Activated CD4-positive, alpha-beta memory T cell treated with anti-CD3 and anti-CD28 coated beads for 36 hours (primary cell): ENCODE results near the gene ZNF627. TPM values are rescaled to one million over a fixed set of nuclear protein-coding genes. Genes with fewer than 3 reads are reported as not detected.

Experiments
- CTCF ChIA-PET: fragments of 350-600 bp; sonication (Branson Sonifier 250); formaldehyde crosslinking; loops from one replicate; lab custom pipeline; 2021; ENCODE audit warnings: antibody characterized with exemption, inconsistent platforms; lab: Charles Lee
- POLR2A ChIA-PET: fragments of 350-600 bp; sonication (Branson Sonifier 250); formaldehyde crosslinking; loops from one replicate; lab custom pipeline; 2021; ENCODE audit warnings: antibody characterized with exemption; lab: Charles Lee
- DNase-seq: peaks from one replicate; pipeline ENCODE4 v3.0.0-alpha.2; 2020
- H3K27ac Mint-ChIP-seq: one replicate; pipeline ENCODE4 v1.8.0; 2021; ENCODE audit warnings: mixed read lengths
- H3K27me3 Mint-ChIP-seq: one replicate; pipeline ENCODE4 v1.8.0; 2021; ENCODE audit warnings: mixed read lengths
- H3K36me3 Mint-ChIP-seq: one replicate; pipeline ENCODE4 v1.8.0; 2021; ENCODE audit warnings: mixed read lengths
- H3K4me1 Mint-ChIP-seq: one replicate; pipeline ENCODE4 v1.8.0; 2021; ENCODE audit warnings: low read depth, mixed read lengths
- H3K4me3 Mint-ChIP-seq: one replicate; pipeline ENCODE4 v1.8.0; 2021; ENCODE audit warnings: mild to moderate bottlenecking, mixed read lengths
- H3K9me3 Mint-ChIP-seq: one replicate; pipeline ENCODE4 v1.8.0; 2021; ENCODE audit warnings: mixed read lengths
- intact Hi-C: fragments of 100-400 bp; cut with micrococcal nuclease; formaldehyde crosslinking; loops from one replicate; pipeline ENCODE4 v1.15.1; 2023
- total RNA-seq, 2 experiments: library from RNA; stranded (reverse); gene quantifications; one replicate each; pipeline ENCODE4 v1.2.3, GENCODE V29; 2021

ZNF627 gene
- total RNA-seq, 2 experiments from 2014 or later = 6.6 to 7.0 TPM

GRCh38 chr19:11639245-11639601 is 41.9 kb downstream of the ZNF627 start:
- H3K4me3 Mint-ChIP-seq = no peak overlapping the region
- no peak overlapping the region for H3K27ac Mint-ChIP-seq
- no peaks in the 10 kb centered on the region for H3K36me3 Mint-ChIP-seq
- no peak for DNase-seq
- peaks cover 4% of the 10 kb centered on the region for H3K9me3 Mint-ChIP-seq
- ChIA-PET CTCF (interaction anchor here (1.0 kb wide), 1 partner anchor 159 kb away, joined by 3 read pairs; no protein-coding TSS in a partner anchor), POLR2A (no interaction called here)
- peaks cover 4% of the 10 kb centered on the region for H3K4me1 Mint-ChIP-seq
- intact Hi-C loops = no loop called here
- peaks cover 15% of the 10 kb centered on the region for H3K27me3 Mint-ChIP-seq

- POLR2A ChIA-PET = no interaction called here
- DNase-seq = peak; percentile 96
- CTCF ChIA-PET = no interaction called here
- Mint-ChIP-seq H3K27ac (no peak overlapping the region), H3K27me3 (peaks cover 15% of the 10 kb centered on the region), H3K4me1 (peaks cover 4% of the 10 kb centered on the region), H3K4me3 (peak overlapping the region; percentile 71), H3K36me3 (no peaks in the 10 kb centered on the region), H3K9me3 (peaks cover 4% of the 10 kb centered on the region)
- intact Hi-C loops = no loop called here
Measured at GRCh38 chr19:11639602-11640471, 42.6 kb downstream of the ZNF627 start.

DNA sequence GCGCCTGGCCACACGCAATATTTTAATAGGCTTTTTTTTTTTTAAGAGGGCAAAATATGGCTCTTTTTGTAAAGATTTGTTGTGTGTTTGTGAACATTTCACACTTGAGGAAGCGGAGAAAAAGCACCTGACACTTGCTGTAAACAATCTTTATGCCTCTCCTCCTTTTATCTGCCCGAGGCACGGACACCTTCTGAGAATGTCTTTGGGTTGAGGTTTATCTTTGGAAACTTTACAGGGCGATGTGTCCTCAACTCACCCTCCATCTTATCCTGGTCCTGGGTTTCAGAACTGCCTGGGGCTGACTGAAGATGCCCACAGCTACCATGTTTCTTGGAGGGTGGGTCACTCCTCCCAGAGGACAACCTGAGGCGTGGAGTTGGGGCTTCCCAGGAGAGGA is 44.0 kb downstream of the ZNF627 start:
- no peak overlapping the region for H3K4me3 Mint-ChIP-seq
- POLR2A ChIA-PET = no interaction called here
- H3K9me3 Mint-ChIP-seq = peaks cover 4% of the 10 kb centered on the region
- CTCF ChIA-PET = interaction anchor here (0.6 kb wide), 1 partner anchor 700 kb away, joined by 4 read pairs; no protein-coding TSS in a partner anchor
- peaks cover 4% of the 10 kb centered on the region for H3K4me1 Mint-ChIP-seq
- intact Hi-C loops = no loop called here
- peaks cover 15% of the 10 kb centered on the region for H3K27me3 Mint-ChIP-seq
- no peak for DNase-seq
- no peaks in the 10 kb centered on the region for H3K36me3 Mint-ChIP-seq
- H3K27ac Mint-ChIP-seq = no peak overlapping the region

DNA sequence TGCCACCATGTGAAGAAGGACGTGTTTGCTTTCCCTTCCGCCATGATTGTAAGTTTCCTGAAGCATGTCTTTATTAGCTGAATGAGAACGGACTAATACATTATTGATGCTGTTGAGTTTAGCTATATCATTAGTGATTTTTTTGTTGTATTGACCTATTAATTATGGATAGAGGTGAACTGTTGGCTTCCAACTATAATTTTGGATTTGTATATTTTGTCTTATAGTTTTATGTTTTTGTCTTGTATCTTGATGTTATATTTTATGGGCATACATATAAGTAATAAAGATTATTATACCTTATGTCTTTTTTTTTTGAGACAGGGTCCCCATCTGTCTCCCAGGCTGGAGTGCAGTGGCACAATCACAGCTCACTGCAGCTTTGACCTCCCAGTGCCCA is 45.6 kb downstream of the ZNF627 start:
- Mint-ChIP-seq H3K9me3 (peaks cover 4% of the 10 kb centered on the region), H3K4me1 (peaks cover 4% of the 10 kb centered on the region), H3K27ac (no peak overlapping the region), H3K36me3 (no peaks in the 10 kb centered on the region), H3K27me3 (peaks cover 15% of the 10 kb centered on the region), H3K4me3 (no peak overlapping the region)
- no peak for DNase-seq
- CTCF ChIA-PET = no interaction called here
- intact Hi-C loops = no loop called here
- POLR2A ChIA-PET = no interaction called here

DNA sequence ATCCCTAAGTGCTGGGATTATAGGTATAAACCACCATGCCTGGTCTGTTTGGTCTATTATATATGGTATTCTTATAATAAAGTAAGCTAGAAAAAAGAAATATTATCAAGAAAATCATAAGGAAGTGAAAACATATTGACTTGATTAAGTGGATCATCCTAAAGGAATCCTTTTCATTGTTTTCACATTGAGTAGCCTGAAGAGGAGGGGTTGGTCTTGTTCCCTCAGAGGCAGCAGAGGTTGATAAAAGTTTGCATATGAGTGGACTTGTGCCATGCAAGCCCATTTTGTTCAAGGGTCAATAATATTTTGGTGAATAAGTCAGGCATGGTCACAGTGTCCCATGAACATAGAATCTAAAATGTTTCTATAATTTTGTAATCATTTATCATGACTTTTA is 52.7 kb downstream of the ZNF627 start:
- CTCF ChIA-PET = interaction anchor here (1.0 kb wide), 1 partner anchor 147 kb away, joined by 3 read pairs; no protein-coding TSS in a partner anchor
- H3K36me3 Mint-ChIP-seq = peaks cover 20% of the 10 kb centered on the region
- POLR2A ChIA-PET = no interaction called here
- H3K4me3 Mint-ChIP-seq = no peak overlapping the region
- no peaks in the 10 kb centered on the region for H3K27me3 Mint-ChIP-seq
- DNase-seq = no peak
- intact Hi-C loops = no loop called here
- H3K9me3 Mint-ChIP-seq = peaks cover 36% of the 10 kb centered on the region
- no peak overlapping the region for H3K27ac Mint-ChIP-seq
- no peaks in the 10 kb centered on the region for H3K4me1 Mint-ChIP-seq

DNA sequence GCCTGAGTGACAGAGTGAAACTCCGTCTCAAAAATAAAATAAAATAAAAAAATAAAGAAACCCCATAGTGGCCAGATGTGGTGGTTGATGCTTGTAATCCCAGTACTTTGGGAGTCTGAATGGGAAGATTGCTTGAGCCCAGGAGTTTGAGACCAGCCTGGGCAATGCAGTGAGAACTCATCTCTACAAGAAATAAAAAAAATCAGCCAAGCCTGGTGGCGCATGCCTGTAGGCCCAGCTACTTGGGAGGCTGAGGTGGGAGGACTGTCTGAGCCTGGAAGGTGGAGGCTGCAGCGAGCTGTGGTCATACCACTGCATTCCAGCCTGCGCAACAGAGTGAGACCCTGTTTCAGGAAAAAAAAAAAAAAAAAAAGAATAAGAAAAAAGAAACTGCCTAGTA is 53.8 kb downstream of the ZNF627 start:
- Mint-ChIP-seq H3K27me3 (no peaks in the 10 kb centered on the region), H3K9me3 (peaks cover 42% of the 10 kb centered on the region), H3K4me1 (no peaks in the 10 kb centered on the region), H3K36me3 (peaks cover 20% of the 10 kb centered on the region), H3K4me3 (no peak overlapping the region), H3K27ac (no peak overlapping the region)
- intact Hi-C loops = no loop called here
- DNase-seq = no peak
- ChIA-PET CTCF (no interaction called here), POLR2A (no interaction called here)

GRCh38 chr19:11652056-11652455 is 54.8 kb downstream of the ZNF627 start:
- no peak for DNase-seq
- Mint-ChIP-seq H3K9me3 (peaks cover 42% of the 10 kb centered on the region), H3K4me3 (no peak overlapping the region), H3K27me3 (no peaks in the 10 kb centered on the region), H3K27ac (no peak overlapping the region), H3K36me3 (peaks cover 23% of the 10 kb centered on the region), H3K4me1 (no peaks in the 10 kb centered on the region)
- intact Hi-C loops = no loop called here
- ChIA-PET CTCF (no interaction called here), POLR2A (no interaction called here)

- no peak overlapping the region for H3K4me3 Mint-ChIP-seq
- H3K27ac Mint-ChIP-seq = no peak overlapping the region
- intact Hi-C loops = no loop called here
- CTCF ChIA-PET = no interaction called here
- H3K36me3 Mint-ChIP-seq = peaks cover 23% of the 10 kb centered on the region
- H3K9me3 Mint-ChIP-seq = peaks cover 42% of the 10 kb centered on the region
- no peaks in the 10 kb centered on the region for H3K4me1 Mint-ChIP-seq
- POLR2A ChIA-PET = no interaction called here
- no peaks in the 10 kb centered on the region for H3K27me3 Mint-ChIP-seq
- DNase-seq = no peak
Measured at GRCh38 chr19:11652492-11652891, 55.2 kb downstream of the ZNF627 start.

DNA sequence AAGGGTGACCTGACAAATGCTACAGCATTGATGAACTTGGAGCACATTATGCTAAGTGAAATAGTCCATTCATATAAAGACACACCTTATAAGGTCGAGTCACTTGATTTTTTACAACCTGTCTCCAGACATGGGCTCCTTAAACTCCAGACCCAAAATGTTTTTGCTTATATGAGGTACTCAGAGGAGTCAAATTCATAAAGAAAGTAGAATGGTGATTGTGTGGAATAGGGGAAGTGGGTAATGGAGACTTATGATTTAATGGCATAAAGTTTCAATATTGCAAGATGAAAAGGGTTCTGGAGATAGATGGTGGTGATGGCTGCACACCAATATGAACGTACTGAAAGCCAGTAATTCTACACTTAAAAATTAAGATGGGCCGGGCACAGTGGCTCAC is 59.3 kb downstream of the ZNF627 start:
- intact Hi-C loops = no loop called here
- H3K27ac Mint-ChIP-seq = no peak overlapping the region
- ChIA-PET POLR2A (no interaction called here), CTCF (no interaction called here)
- H3K27me3 Mint-ChIP-seq = no peaks in the 10 kb centered on the region
- DNase-seq = no peak
- H3K4me1 Mint-ChIP-seq = no peaks in the 10 kb centered on the region
- peaks cover 23% of the 10 kb centered on the region for H3K36me3 Mint-ChIP-seq
- H3K4me3 Mint-ChIP-seq = no peak overlapping the region
- H3K9me3 Mint-ChIP-seq = peaks cover 29% of the 10 kb centered on the region

DNA sequence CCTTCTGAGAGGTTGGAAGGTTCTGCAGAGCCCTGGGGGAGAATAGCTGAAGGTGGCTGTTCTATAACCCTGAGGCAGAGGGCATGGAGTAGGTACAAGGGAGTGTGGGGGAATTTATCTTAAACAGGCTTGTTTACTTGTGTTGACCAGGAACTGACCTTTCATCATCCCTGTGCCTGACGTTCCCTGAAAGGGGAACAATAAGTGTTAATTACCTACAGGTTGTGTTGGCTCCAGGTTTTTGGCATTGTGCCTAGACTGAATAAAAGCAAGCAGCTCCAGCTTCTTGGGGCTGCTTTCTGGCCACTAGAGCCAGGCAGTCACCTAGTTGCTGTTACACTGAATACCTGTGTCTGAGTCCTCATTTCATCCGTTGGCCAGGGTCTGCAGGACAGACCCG is 60.0 kb downstream of the ZNF627 start:
- intact Hi-C loops = no loop called here
- Mint-ChIP-seq H3K36me3 (peaks cover 18% of the 10 kb centered on the region), H3K4me3 (no peak overlapping the region), H3K9me3 (peaks cover 21% of the 10 kb centered on the region), H3K27me3 (no peaks in the 10 kb centered on the region), H3K27ac (no peak overlapping the region), H3K4me1 (no peaks in the 10 kb centered on the region)
- ChIA-PET CTCF (no interaction called here), POLR2A (no interaction called here)
- no peak for DNase-seq

- peaks cover 5% of the 10 kb centered on the region for H3K36me3 Mint-ChIP-seq
- peaks cover 7% of the 10 kb centered on the region for H3K9me3 Mint-ChIP-seq
- no peak overlapping the region for H3K4me3 Mint-ChIP-seq
- ChIA-PET CTCF (interaction anchor here (1.3 kb wide), 2 partner anchors 139 to 265 kb away, joined by 4 to 5 read pairs; partner anchors contain the start of gene ZNF491), POLR2A (no interaction called here)
- H3K27ac Mint-ChIP-seq = no peak overlapping the region
- no peak for DNase-seq
- intact Hi-C loops = no loop called here
- no peaks in the 10 kb centered on the region for H3K27me3 Mint-ChIP-seq
- H3K4me1 Mint-ChIP-seq = no peaks in the 10 kb centered on the region
Measured at GRCh38 chr19:11658970-11659369, 61.7 kb downstream of the ZNF627 start.

GRCh38 chr19:11659612-11660011 is 62.3 kb downstream of the ZNF627 start:
- intact Hi-C loops = no loop called here
- POLR2A ChIA-PET = no interaction called here
- H3K36me3 Mint-ChIP-seq = peaks cover 5% of the 10 kb centered on the region
- no peak overlapping the region for H3K4me3 Mint-ChIP-seq
- no peaks in the 10 kb centered on the region for H3K4me1 Mint-ChIP-seq
- no peaks in the 10 kb centered on the region for H3K27me3 Mint-ChIP-seq
- CTCF ChIA-PET = interaction anchor here (1.3 to 1.4 kb wide), 3 partner anchors 138 to 329 kb away, joined by 3 to 5 read pairs (median 4); partner anchors contain the start of gene ZNF491
- H3K9me3 Mint-ChIP-seq = peaks cover 5% of the 10 kb centered on the region
- H3K27ac Mint-ChIP-seq = no peak overlapping the region
- no peak for DNase-seq

DNA sequence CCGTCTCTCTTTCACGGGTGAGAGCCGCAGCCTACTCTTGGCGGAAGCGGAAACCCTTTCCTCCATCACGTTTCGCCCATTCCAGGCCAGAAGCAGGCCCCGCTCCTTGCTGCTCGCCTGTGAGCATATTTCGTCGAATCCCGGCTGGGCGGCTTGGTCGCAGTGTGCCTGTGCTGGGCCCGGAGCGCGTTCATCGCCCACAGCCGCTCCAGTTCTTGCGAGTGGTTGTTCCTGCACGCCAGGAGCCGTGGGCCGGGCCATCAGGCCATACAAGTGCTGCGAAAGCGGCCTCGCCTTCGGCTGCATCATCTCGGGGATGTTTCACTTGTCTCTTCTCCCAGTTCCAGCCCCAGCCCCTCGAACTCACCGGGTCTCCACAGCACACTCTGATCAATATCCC is 65.0 kb downstream of the ZNF627 start:
- no peaks in the 10 kb centered on the region for H3K4me1 Mint-ChIP-seq
- DNase-seq = no peak
- H3K36me3 Mint-ChIP-seq = no peaks in the 10 kb centered on the region
- ChIA-PET CTCF (no interaction called here), POLR2A (no interaction called here)
- H3K9me3 Mint-ChIP-seq = no peaks in the 10 kb centered on the region
- intact Hi-C loops = no loop called here
- H3K27ac Mint-ChIP-seq = no peak overlapping the region
- H3K27me3 Mint-ChIP-seq = no peaks in the 10 kb centered on the region
- H3K4me3 Mint-ChIP-seq = no peak overlapping the region
